Measurements from ENCODE around the gene MYOG.

MYOG gene

DNA sequence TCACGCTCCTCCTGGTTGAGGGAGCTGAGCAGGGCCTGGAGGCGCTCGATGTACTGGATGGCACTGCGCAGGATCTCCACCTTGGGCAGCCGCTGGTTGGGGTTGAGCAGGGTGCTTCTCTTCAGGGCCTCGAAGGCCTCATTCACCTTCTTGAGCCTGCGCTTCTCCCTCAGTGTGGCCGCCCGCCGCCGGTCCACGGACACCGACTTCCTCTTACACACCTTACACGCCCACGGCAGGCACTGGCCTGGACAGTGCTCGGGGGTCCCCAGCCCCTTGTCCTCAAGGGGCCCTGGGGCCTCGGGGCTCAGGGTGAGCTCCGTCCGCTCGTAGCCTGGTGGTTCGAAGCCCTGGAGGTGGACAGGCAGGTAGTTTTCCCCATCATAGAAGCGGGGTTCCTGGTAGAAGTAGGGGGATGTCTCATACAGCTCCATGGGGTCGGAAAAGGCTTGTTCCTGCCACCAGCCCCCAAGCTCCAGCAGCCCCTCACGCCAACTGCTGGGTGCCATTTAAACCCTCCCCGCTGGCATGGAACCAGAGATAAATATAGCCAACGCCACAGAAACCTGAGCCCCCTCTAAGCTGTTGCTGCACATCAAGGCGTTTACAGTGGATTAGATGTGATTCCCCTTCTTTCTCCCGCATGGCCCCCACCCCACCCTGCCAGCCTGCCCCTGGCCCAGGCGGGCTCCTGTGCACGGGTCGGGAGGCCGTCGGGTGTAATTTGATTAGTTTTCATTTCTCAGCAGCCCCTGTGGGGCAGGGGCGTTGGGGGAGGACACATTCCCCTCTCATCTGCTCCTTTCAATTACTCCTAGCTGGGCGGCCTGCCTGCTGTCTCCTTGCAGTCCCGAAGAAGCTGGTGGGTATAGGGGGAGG is at the start of gene MYOG:
Gene MYOG, minus strand, starts transcription at position 485 of the 879 bp plus-strand sequence. Its CDS starts 51 bp downstream, at position 434.
- no peak for DNase-seq (ENCODE audit: low spot score)

DNA sequence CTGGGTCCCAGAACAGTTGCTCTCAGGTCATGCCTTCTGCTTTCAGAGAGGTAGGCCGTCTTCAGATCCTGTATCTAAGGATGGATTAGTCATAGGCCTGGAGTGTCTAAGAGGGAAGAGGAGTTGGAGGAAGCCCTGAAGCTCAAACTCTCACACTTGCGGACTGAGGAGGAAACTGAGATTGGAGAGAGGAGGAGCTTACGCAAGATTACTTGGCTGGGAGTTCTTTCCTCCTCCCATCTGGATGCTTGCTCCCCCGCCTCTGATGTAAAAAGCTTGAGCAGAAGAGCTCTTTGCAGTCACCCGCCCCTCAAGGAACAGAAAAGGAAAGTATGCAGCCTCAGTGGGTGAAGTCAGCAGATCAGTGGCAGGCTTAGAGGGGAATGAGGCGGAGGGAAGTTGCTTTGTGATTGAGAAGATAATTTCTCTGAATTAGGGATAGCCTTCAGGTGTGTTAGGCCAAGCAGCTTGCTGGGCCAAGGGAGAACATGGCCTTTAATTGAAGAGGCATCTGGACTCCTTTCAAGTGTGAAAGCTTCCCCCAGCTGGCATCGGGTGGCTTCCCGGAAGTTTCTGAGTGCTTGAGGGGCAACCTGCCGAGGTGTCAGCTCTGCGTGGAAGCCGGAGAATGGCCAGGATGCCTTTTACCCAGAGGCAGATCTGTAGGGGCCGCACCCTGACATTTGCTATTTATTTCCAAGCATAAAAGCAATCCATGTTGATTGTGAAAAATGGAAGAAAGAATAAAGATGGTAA is 48.3 kb upstream of the MYOG start:
- DNase-seq (ENCODE audit: low spot score), result no peak

DNA sequence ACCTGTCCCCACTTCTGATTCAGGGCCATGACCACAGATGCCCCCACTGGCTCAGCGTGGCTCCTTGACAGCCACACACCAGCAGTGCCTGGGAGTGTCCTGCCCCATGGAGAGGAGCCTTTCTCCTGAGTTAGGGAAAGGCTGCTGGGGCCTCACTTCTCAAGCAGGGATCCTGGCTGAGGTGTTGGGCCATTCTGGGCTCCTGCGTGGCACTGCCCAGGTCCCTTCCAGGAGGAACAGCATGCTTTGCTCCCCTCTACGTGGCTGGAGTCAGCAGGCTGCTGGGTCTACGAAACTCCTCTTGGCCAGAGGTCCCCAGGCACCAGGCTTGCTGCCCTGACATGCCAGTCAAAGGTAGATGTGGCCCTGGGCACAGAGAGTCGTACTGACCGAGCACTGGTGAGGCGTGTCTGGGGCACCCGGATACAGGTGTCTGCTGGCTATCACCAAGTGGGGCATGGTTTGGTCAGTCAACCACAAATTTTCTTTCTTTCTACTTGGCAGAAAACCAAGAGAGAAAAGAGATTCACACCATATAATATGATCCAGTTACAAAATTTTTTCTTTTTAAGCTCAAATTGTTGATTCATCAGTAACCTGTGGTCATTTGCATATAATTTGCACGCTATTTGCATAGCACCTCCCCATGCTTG is 45.9 kb upstream of the MYOG start:
- DNase-seq (ENCODE audit: low spot score), result no peak

DNA sequence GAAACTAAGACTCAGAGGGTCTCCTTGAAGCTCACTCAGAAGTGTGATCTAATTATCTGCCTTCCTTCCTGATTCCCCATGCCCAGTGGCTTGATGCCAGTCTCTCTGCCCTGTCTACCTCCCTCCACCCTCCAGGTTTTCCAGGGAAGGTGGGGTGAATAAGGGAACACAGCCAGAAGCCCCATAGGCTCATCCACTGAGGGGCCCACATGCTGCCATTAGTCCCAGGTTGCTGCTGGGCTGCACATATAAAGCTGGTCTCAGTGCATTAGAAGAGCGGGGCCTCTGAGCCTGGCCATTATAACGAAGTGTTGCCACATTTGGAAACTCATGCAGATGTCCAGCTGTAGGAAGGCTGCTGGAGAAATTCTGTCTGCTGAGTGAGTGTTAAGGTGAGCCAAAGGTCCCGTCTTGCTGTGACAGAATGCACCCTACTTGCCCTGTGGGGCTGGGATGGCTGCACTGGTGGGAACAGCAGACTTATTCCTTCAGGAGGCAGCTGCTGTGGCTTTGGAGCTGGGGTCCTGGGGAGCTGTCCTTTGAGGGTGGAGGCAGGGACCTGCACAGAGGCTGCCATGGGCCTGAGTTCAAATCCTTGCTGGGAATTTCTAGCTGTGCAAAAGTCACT is 44.7 kb upstream of the MYOG start:
- DNase-seq (ENCODE audit: low spot score), result no peak

DNA sequence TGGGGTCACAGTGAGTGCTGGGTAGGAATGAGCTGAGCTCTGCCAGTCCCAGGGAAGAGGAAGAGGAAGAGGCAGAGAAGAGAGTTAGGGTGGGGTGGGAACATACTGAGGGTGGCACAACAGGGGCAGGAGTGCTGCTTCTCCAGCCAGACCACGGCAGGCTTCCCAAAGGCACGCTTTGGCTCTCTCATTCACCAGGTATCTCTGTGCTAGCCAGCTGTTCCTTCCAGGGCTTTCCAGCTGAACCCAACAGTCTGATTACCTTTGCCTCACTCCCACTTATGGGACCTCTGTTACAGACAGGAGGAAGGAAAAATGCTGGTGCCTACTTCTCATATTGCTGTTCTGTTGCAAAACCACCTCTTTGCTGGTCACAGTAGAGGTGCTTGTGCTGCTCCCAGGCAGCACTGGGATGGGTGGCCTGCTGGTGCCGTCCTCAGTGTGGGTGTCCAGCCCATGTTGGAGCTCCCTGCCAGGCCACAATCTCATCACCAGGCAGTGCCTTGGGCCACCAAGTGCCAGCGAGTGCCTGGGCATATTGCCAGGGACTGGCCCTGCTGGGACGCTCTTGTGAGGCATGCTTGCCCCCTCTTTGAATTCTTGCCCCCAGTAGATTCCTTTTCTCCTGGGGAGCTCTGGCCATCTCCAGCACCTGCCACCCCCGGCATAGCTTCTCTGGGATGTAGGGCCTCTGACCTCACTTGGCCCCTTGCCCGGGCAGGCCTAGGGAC is 43.9 kb upstream of the MYOG start:
- DNase-seq (ENCODE audit: low spot score), result no peak

DNA sequence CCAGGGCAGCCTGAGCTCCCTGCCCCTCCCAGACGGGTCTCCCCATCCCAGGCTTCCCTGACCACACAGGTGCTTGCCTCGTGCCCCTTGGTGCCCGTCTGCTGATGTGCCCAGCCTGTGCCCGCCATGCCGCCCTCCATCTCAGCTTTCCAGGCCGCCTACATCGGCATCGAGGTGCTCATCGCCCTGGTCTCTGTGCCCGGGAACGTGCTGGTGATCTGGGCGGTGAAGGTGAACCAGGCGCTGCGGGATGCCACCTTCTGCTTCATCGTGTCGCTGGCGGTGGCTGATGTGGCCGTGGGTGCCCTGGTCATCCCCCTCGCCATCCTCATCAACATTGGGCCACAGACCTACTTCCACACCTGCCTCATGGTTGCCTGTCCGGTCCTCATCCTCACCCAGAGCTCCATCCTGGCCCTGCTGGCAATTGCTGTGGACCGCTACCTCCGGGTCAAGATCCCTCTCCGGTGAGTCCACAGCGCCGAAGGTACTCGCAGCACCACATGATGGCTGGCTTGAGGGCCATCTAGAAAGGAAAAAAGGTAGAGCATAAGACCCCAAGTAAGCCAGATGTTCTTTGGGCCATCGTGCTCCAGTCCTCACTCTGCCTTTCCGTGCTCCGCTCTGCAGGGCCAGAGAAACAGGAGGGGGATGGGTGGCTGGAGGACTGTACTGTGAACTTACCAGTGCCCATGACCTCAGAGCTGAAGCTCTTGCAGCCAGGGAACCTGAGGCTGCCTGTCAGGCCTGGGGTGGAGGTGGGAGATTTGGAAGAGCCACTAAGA is 43.1 kb upstream of the MYOG start:
- no peak for DNase-seq (ENCODE audit: low spot score)

DNA sequence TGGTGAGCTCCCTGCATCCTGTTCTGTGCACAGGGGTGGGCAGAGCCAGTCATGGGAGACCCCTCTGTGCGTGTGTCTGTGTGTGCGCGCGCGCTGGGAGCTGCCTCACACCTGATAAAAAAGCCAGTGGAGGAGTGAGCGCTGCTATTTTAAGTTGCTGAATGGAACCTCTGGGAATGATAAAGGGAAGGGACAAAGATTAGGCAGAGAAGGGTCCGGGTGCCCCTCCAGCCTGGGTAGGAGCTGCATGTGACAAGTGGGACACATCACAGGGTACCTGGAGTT is 42.6 kb upstream of the MYOG start:
- DNase-seq (ENCODE audit: low spot score), result no peak

DNA sequence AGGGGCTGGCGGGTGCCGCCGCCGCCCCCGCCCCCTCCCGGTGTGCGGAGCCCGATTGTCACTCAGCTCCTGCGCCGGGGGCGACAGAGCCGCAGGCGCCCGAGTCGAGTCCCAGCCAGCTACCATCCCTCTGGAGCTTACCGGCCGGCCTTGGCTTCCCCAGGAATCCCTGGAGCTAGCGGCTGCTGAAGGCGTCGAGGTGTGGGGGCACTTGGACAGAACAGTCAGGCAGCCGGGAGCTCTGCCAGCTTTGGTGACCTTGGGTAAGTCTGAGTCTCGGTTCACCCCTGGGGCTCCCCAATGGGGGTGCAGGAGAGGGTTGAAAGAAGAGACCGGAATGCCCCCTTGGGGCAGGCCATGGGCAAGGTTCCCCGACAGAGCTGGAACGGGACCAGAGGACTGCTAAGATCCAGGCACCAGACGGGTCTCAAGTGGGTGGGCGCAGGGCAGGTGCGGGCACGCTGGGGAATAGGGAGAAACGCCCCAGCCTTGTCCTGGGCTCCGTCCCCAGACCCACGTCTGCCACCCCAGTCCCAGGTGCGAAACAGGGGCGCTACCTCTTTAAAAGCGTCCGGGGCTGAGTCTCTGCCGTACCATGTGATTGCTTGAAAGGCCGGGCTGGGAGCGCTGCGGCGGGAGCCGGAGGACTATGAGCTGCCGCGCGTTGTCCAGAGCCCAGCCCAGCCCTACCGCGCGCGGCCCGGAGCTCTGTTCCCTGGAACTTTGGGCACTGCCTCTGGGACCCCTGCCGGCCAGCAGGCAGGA is 42.0 kb upstream of the MYOG start, which contains the start of gene ADORA1:
Gene ADORA1, plus strand, starts transcription at position 61 of the 765 bp plus-strand sequence. CDS start 1,116 bp downstream, outside the sequence.
- DNase-seq (ENCODE audit: low spot score), result no peak

DNA sequence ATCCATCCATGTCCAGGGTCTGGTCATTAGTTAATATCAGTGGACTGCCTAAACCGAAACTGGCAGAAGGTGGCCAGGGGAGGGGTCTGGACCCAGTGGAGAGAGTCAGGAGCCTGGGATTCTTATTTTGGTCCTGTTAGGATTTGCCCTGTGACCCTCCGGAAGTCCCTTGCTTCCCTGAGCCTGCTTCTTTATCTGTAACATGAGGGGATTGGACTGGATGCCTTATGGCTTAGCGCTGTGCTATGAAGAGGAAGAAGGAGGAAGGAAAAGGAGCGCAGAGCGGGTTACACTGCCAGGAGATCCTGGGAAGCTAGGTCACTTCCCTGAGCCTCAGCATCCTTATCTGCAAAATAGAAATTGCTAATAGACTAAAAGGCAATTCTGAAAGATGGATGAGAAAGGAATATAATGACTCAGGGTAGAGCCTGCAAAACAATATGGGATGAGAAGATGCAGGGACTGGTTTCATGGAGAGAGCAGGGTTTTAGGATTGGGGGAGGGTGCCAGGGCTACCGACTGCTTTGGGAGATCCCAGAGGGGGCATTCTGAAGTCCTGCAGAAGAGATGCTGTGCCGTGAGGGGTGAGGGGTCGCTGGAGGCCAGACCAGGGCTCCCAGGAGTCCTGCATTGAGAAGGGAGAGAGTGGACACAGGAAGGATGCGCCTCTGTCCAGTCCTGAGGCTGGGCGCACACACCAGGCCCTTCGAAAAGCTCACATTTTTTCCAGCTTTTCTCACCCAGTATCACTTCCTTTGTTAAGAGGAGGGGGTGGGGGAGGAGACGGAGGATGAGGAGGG is 41.3 kb upstream of the MYOG start:
- DNase-seq (ENCODE audit: low spot score), result no peak

DNA sequence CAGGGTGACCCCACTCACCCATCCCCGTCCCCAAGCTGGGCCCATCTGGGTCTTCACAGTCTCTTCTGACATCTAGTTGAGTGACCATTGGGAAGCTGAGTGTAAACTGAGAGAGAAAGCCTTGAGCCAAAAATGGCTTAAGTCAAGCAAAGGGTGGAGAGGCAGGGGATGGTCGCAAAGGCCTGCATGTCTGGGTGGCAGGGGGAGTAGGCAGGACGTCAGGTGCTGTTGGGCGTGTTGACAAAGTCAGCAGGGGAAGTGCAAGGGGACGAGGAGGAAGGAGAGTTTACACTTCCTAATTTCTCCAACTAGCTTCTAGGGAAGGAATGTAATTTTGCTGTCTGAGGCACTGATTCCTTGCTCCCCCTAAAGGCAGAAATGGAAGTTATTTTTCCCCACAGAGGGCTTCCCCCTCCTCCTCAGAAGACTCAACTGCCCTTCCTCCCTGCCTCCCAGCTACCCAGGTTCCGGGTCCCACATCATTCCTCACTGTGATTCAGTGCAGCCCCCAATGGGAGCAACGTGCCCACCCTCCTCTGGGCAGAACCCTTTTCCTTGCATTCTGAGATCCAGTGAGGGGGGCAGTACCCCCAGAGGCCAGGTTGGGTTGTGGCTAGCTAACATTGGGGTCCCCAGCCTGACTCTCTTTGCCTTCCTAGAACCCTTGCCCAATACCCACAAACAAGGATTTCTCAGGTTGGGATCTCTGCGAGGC is 40.5 kb upstream of the MYOG start:
- no peak for DNase-seq (ENCODE audit: low spot score)

DNA sequence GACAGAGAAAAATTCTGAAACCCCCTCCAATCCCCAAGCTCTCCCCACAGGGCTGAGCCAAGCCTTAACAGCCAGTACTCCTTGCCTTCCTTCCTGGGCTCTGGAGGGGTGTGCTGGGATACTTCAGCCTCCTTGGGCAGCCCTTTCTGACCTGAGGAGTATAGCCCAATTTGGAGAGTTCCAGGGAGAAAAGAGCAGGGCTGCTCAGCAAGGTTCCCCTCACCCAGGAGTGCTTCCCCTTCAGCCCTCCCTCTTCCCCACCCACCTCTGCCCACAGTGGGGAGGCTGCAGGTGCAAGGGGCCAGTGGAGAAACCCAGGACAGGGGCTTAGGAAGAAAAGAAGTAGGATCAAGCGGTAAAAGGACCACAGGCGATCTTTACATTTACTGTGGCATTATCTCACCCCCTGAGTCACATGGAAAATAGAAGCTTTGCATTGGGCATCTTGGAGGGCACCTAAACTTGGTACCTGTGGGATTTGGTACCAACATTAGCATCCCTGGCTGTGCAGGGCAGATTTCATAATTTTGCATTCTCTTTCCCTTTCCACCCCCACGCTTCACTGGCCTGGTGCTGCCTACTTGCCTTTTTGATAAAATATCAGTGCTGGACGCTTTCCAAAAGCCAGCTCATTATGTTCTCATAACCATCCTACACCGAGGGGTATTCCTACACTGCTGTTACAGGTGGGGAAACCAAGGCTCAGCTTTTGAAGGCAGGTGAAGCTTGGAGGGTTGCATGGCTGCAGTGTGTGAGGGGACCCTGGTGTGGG is 38.9 kb upstream of the MYOG start:
- no peak for DNase-seq (ENCODE audit: low spot score)

DNA sequence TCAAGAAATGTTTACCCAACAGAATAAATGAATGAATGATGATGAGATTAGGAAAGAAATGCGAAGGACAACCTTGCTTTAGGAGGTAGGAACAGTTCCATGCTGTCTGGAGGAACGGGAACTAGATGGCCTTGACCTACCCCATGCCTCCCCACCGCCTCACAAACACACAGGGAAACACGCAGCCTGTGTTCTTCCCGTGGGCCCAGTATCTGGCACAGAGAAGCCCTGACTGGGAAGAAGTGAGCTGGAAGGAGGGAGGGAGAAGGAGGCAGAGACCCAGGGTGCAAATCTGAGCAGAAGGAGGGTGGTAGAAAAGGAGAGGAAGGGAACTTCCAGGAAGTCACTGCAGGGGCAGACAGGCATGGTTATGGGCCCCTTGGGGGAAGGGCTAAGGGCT is 38.2 kb upstream of the MYOG start:
- DNase-seq (ENCODE audit: low spot score), result no peak

DNA sequence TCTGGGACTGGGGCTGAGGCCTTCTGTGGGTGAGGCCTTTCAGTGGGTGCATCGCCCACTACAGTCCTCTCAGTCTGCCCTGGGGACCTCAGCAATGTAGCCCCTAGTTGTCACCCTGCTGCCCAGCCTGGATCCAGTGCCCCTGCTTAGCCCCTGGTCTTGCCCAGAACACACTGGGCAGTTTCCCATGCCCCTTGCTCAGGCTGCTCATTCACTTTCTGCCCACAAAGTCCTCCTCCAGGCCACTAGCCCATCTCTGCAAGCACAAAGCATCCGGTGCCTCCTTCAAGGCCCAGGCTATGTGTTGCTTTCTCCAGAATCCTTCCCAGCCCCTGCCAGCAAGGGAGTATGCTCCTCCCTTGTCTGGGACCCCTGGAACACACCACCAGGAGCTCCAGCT is 36.3 kb upstream of the MYOG start:
- DNase-seq (ENCODE audit: low spot score), result no peak

DNA sequence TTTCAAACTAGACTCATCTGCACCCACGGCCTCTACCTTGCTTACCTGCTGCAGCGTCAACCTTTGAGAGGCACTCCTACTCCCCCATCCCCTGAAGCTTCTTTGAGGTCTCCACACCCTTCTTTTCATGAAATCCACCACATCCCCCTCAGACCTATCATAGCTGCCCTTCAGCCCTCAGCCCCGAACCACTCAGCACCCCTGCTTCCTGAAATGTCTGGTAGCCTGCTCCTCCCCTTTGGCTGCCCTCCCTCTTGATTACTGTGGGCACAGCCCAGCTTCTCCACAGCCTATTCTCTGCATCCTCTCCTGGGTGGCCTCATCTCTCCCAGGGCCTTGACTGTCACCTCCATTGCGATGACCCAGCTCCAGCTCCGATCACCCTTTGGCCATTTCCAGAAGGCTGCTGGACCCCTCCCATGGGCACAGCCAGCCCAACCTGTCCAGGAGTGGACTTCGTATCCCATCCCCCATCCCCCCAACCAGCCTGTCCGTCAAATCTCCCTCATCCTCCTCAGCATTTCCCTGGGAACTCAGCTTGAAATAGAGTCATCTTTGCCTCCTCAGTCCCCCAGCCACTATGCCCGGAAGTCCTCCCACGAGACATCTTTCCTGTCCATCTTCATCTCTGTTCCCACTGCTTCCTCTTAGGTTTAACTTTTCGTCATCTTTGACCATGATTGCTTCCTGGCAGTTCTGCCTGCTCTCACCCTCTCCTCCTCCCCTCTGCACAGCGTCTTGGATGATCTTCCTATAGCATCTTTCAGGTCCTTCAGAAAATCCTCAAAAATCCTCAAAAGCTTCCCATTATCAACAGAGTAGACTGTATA is 35.6 kb upstream of the MYOG start:
- no peak for DNase-seq (ENCODE audit: low spot score)

DNA sequence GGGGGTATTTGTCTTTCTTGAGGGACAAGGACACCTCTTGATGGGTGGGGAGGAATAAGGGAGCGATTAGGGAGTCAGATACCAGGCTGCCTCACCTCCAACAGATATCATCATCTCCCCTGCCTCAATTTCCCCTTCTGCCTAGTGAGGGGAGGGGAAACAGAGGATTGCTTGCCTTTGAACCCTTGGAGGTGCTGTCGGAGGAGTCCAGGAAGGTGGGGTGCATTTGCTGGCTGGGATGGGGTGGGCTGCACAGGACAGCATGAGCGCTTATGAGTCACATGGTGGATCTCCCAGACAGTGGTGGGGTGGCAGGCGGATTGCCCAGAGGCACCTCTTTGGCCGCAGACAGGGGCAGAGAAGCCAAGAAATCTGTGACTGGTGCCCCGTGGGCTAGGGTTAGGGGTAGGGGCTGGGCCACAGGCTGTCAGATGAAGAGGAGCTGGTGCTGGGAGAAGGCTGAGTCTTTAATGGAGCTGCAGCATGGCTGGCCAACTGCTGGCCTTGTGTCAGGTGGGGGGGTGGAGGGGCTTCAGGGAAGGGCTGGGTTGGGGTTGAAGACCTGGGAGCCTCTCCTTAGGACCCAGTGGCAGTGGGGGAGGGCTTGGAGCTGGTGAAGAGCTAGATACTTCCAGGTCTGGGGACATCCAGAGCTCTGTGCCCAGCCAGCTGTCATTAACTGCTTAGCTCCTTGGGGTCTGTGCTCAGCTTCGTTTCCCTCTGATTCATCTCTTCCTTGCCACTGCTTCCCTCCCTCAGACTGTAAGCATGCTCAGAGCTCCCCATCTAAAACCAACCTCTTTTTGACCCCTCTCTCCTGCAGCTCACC is 34.7 kb upstream of the MYOG start:
- DNase-seq (ENCODE audit: low spot score), result no peak
